Prostate gland (tissue), 2 donors: Measurements from ENCODE around the gene SLC3A2.

Source experiments
- POLR2A ChIP-seq: fragments of 450-650 bp; IDR thresholded peaks from one replicate; pipeline ENCODE4 v1.6.1; 2016; ENCODE audit warnings: antibody characterized with exemption, mild to moderate bottlenecking
- POLR2AphosphoS5 ChIP-seq: sonication (generic); formaldehyde crosslinking; IDR thresholded peaks from one replicate; pipeline ENCODE4 v1.6.1; 2017; ENCODE audit warnings: antibody characterized with exemption
- TF ChIP-seq, protein P1 (sequence below), 4 experiments: fragments of 200-600 bp in 2 of 4; fragments of 450-650 bp in 2 of 4; sonication (generic) in 2 of 4; IDR thresholded peaks; 1 replicate in 3 of 4; 2 replicates in 1 of 4; pipeline ENCODE4 v1.5.1; 2016 to 2019; ENCODE audit warnings: antibody characterized with exemption in 4 of 4, mild to moderate bottlenecking in 2 of 4, moderate library complexity in 2 of 4

DNA sequence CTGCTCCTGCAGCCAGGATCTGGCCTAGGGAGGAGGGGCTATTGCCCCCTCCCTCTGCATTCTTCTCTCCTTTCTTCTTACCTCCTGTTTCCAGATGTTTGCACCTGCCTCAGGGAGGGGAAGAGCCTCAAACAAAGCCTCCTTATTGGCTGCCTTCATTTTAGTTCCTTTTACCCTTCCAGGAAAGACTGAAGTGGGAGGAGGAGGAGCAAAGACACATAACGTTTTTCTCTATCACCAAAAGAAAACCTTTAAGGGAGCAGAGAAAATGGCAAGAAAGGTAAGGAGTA, 53.7 kb downstream of the SLC3A2 start:
- TF ChIP-seq, protein P1, sequence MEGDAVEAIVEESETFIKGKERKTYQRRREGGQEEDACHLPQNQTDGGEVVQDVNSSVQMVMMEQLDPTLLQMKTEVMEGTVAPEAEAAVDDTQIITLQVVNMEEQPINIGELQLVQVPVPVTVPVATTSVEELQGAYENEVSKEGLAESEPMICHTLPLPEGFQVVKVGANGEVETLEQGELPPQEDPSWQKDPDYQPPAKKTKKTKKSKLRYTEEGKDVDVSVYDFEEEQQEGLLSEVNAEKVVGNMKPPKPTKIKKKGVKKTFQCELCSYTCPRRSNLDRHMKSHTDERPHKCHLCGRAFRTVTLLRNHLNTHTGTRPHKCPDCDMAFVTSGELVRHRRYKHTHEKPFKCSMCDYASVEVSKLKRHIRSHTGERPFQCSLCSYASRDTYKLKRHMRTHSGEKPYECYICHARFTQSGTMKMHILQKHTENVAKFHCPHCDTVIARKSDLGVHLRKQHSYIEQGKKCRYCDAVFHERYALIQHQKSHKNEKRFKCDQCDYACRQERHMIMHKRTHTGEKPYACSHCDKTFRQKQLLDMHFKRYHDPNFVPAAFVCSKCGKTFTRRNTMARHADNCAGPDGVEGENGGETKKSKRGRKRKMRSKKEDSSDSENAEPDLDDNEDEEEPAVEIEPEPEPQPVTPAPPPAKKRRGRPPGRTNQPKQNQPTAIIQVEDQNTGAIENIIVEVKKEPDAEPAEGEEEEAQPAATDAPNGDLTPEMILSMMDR (IDR thresholded peaks at IDR 0.05): no peak
- TF ChIP-seq POLR2AphosphoS5 (no peak), POLR2A (no peak)
